GM18861 (cell line): ENCODE data around the gene POLR3H.

ENCODE experiments used
- ATAC-seq: cut with Tn5 transposase; IDR thresholded peaks from one replicate; pipeline ENCODE4 v1.9.1; 2021; ENCODE audit not compliant: unreplicated experiment

Gene POLR3H

GRCh38 chr22:41488076-41488475, 56.2 kb downstream of the POLR3H start:
- ATAC-seq, result no peak

GRCh38 chr22:41487037-41487935, 57.0 kb downstream of the POLR3H start:
- no peak for ATAC-seq

GRCh38 chr22:41485033-41485432, 59.2 kb downstream of the POLR3H start:
- ATAC-seq, result no peak

- no peak for ATAC-seq
These were observed 61.8 kb downstream of the POLR3H start for GRCh38 chr22:41482319-41482935.

- no peak for ATAC-seq
These were observed 62.3 kb downstream of the POLR3H start for GRCh38 chr22:41481925-41482318.

GRCh38 chr22:41481131-41481830, 63.0 kb downstream of the POLR3H start:
- no peak for ATAC-seq

GRCh38 chr22:41480397-41480735, 63.9 kb downstream of the POLR3H start:
- ATAC-seq, result no peak

GRCh38 chr22:41479671-41480396, 64.4 kb downstream of the POLR3H start:
- no peak for ATAC-seq

- no peak for ATAC-seq
These were observed 65.3 kb downstream of the POLR3H start for GRCh38 chr22:41478891-41479521.

GRCh38 chr22:41478473-41478872, 65.8 kb downstream of the POLR3H start:
- no peak for ATAC-seq
